Body of pancreas (tissue), 4 donors: Measurements from ENCODE around the gene RIPOR2. TPM values are rescaled to one million over a fixed set of nuclear protein-coding genes. Genes with fewer than 3 reads are reported as not detected.

Source experiments
- ATAC-seq: fragments of 150-250 bp; one replicate; pipeline ENCODE4 v1.9.1; 2016
- DNase-seq, 4 donors: peaks; one replicate each; pipeline ENCODE4 v3.0.0-alpha.2; 2019
- H3K27ac ChIP-seq, 4 donors: fragments of 200-600 bp; sonication (generic); 1 replicate in 3 of 4; 2 replicates in 1 of 4; pipeline versions ENCODE4 v1.5.1 to v1.6.1; 2016 to 2019; ENCODE audit warnings: mild to moderate bottlenecking in 1 of 4, mixed read lengths in 1 of 4, moderate library complexity in 1 of 4
- H3K27me3 ChIP-seq, 2 donors: fragments of 200-600 bp; sonication (generic); one replicate each; pipeline ENCODE4 v1.6.0; 2016; ENCODE audit warnings: mild to moderate bottlenecking in 1 of 2
- H3K36me3 ChIP-seq, 2 donors: fragments of 200-600 bp; sonication (generic); replicated peaks in 1 of 2; 2 replicates each; pipeline ENCODE4 v1.5.1; 2016; ENCODE audit warnings: low read depth in 2 of 2; ENCODE audit not compliant: insufficient read depth in 1 of 2
- H3K4me1 ChIP-seq: fragments of 200-600 bp; sonication (generic); one replicate; pipeline ENCODE4 v1.6.0; 2016
- H3K4me3 ChIP-seq, 2 donors: fragments of 200-600 bp; sonication (generic); 1 replicate in 1 of 2; 2 replicates in 1 of 2; pipeline ENCODE4 v1.5.1; 2016 to 2019
- H3K9me3 ChIP-seq, 3 donors: fragments of 200-600 bp; sonication (generic); 1 replicate in 2 of 3; 2 replicates in 1 of 3; pipeline ENCODE4 v1.5.1; 2016
- POLR2A ChIP-seq, 3 donors: fragments of 450-650 bp; IDR thresholded peaks; one replicate each; pipeline ENCODE4 v1.6.1; 2016; ENCODE audit warnings: antibody characterized with exemption in 3 of 3, mild to moderate bottlenecking in 2 of 3
- WGBS, 2 donors: methylation state at CpG; one replicate each; pipeline ENCODE4 v1.1.5; 2017; 5-methylcytosine and 5-hydroxymethylcytosine counted together
- intact Hi-C: fragments of 100-400 bp; cut with DNase I; formaldehyde crosslinking; loops from one replicate; pipeline ENCODE4 v1.15.1; 2023
- total RNA-seq, 2 donors: library from RNA; depleted of rRNA; stranded (reverse); fragments of >200 nt; gene quantifications; one replicate each; pipeline ENCODE4 v1.1.0, GENCODE V29; 2016
- TF ChIP-seq, protein P1 (sequence below), 7 experiments: fragments of 450-650 bp in 4 of 7; fragments of 200-600 bp in 3 of 7; sonication (generic) in 3 of 7; IDR thresholded peaks; one replicate each; pipeline ENCODE4 v1.5.1; 2016 to 2019; ENCODE audit warnings: antibody characterized with exemption in 7 of 7

Gene RIPOR2
- total RNA-seq, 2 donors from 2014 or later, result 1.3 to 1.6 TPM

DNA sequence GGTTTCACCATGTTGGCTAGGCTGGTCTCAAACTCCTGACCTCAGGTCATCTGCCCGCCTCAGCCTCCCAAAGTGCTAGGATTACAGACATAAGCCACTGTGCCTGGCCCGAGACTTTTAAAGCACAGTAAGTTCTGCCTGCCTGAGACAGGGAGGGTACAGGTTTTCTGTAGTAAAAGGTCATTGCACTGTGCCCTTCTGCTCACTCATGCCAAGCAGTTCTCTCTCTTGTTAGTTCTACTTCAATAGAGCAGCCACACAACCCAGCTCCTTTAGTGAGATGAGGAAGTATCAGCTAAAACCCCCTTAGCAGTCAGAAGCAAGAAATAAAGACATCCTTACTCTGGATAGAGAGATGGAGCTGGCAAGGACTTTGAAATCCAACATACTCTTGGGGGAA lies 84.7 kb downstream of the RIPOR2 start:
- Histone ChIP-seq H3K9me3 (no peaks in the 10 kb centered on the region), H3K36me3 (no peaks in the 10 kb centered on the region), H3K4me1 (peaks cover 5% of the 10 kb centered on the region), H3K4me3 (no peak overlapping the region), H3K27me3 (no peaks in the 10 kb centered on the region), H3K27ac (no peak overlapping the region)
- DNase-seq (no peak), ATAC-seq (no peak)
- TF ChIP-seq POLR2A (IDR thresholded peaks at IDR 0.05), result no peak
- TF ChIP-seq, protein P1, sequence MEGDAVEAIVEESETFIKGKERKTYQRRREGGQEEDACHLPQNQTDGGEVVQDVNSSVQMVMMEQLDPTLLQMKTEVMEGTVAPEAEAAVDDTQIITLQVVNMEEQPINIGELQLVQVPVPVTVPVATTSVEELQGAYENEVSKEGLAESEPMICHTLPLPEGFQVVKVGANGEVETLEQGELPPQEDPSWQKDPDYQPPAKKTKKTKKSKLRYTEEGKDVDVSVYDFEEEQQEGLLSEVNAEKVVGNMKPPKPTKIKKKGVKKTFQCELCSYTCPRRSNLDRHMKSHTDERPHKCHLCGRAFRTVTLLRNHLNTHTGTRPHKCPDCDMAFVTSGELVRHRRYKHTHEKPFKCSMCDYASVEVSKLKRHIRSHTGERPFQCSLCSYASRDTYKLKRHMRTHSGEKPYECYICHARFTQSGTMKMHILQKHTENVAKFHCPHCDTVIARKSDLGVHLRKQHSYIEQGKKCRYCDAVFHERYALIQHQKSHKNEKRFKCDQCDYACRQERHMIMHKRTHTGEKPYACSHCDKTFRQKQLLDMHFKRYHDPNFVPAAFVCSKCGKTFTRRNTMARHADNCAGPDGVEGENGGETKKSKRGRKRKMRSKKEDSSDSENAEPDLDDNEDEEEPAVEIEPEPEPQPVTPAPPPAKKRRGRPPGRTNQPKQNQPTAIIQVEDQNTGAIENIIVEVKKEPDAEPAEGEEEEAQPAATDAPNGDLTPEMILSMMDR (IDR thresholded peaks at IDR 0.05), result no peak
- intact Hi-C loops, result no loop called here
- WGBS, 2 donors, result 97 to 100% methylated on average over 2 of the region's 2 CpGs

DNA sequence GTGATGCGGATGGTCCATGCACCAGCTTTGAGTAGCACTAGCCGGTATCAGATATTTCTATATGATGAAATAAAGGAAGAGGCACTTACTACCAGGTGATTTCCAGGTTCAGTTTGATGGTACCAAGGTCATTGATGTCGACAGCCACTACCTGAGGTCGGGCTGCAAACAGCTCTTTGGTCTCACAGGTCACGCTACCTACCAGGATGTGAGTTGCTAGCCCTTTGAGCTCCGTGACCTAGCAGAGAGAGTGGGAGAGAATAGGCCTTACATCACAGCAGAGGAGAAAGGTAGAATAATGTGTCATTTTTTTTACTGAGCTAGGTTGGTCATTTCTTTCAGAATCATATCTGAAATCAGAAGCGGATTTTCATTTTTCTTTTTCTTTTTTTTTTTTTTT lies 86.0 kb downstream of the RIPOR2 start:
- H3K4me1 ChIP-seq, result no peaks in the 10 kb centered on the region
- TF ChIP-seq, protein P1 (IDR thresholded peaks at IDR 0.05), result no peak
- no peak for TF ChIP-seq POLR2A (IDR thresholded peaks at IDR 0.05)
- H3K9me3 ChIP-seq, result no peaks in the 10 kb centered on the region
- no peaks in the 10 kb centered on the region for H3K36me3 ChIP-seq
- no peak for ATAC-seq
- intact Hi-C loops, result no loop called here
- no peaks in the 10 kb centered on the region for H3K27me3 ChIP-seq
- H3K27ac ChIP-seq, result no peak overlapping the region
- H3K4me3 ChIP-seq, result no peak overlapping the region
- no peak for DNase-seq
- 91 to 98% methylated on average over 7 of the region's 7 CpGs for WGBS, 2 donors

DNA sequence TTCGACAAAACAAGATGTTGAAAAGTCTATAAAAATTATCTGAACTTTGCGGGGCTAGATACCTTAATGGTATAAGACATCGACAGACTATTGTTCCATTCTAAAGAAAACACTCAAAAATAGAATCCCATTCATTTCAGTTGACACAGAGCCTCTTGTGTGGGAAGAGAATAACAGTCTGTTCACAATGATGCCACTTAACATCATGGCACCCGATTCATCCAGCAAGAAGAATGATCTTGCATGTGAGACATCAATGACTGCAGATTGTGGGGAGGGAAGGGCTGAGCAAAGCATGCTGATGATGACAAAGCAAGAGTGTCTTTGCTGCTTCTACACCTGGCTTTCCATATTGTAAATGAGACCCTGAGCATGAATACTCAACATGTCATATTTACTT lies 87.3 kb downstream of the RIPOR2 start:
- Histone ChIP-seq H3K27me3 (no peaks in the 10 kb centered on the region), H3K9me3 (no peaks in the 10 kb centered on the region), H3K27ac (no peak overlapping the region), H3K36me3 (no peaks in the 10 kb centered on the region), H3K4me3 (no peak overlapping the region), H3K4me1 (peaks cover 12% of the 10 kb centered on the region)
- DNase-seq, result no peak
- TF ChIP-seq POLR2A (IDR thresholded peaks at IDR 0.05), result no peak
- TF ChIP-seq, protein P1 (IDR thresholded peaks at IDR 0.05), result no peak
- intact Hi-C loops, result no loop called here
- WGBS, 2 donors, result 94 to 98% methylated on average over 4 of the region's 4 CpGs
- ATAC-seq, result no peak

DNA sequence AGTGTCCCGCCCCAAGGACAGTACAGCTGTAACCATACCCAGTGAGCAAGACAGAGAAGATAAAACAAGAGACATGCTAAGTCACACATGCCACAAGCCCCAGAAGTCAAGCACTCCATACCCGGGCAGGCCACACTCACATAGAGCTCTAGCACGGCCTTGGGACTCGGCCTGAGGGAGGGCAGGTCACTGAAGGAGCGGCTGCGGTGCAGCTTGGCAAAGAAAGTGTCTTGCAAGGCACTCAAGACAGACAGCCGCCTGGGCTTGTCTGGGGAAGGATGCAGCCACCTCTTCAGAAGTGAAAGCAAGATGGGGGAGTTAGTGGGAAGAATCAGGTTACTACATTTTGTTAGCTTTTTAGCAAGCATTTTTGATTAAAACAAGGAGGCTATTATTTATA lies 88.4 kb downstream of the RIPOR2 start:
- 60 to 72% methylated on average over 5 to 7 of the region's 7 CpGs for WGBS, 2 donors

DNA sequence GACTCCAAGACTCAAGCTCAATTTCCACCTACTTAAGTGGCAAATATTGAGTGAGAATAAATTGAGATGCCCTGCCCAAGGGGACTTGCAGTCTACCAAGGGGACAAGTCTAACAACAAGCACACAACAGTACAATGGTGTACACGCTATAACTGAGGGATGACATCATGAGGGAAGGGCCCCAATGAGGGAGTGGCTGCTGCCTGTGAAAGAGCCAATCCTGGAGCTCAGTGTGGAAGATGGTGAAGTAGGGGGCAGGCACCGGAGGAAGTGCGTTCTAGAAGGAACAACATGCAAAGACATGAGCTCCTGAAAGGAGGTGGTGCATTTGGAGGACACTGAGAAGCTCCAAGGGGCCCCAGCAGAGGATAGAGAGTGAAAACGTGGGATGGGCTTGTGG lies 90.2 kb downstream of the RIPOR2 start:
- no peaks in the 10 kb centered on the region for H3K9me3 ChIP-seq
- WGBS, 2 donors, result 88 to 98% methylated on average over 4 of the region's 4 CpGs
- H3K36me3 ChIP-seq, result no peaks in the 10 kb centered on the region
- no peak overlapping the region for H3K4me3 ChIP-seq
- peaks cover 19% of the 10 kb centered on the region for H3K4me1 ChIP-seq
- no peak overlapping the region for H3K27ac ChIP-seq
- no peak for TF ChIP-seq POLR2A (IDR thresholded peaks at IDR 0.05)
- TF ChIP-seq, protein P1 (IDR thresholded peaks at IDR 0.05), result no peak
- no peak for ATAC-seq
- no peaks in the 10 kb centered on the region for H3K27me3 ChIP-seq
- intact Hi-C loops, result no loop called here
- DNase-seq, result no peak

More for the DNA sequence above, 88.4 kb downstream of the RIPOR2 start:
- H3K27ac ChIP-seq, result no peak overlapping the region
- TF ChIP-seq, protein P1 (IDR thresholded peaks at IDR 0.05), result no peak
- TF ChIP-seq POLR2A (IDR thresholded peaks at IDR 0.05), result no peak
- intact Hi-C loops, result no loop called here
- ATAC-seq (no peak), DNase-seq (peak in 1 of 4 donors; percentile 28)
- peaks cover 19% of the 10 kb centered on the region for H3K4me1 ChIP-seq
- H3K9me3 ChIP-seq, result no peaks in the 10 kb centered on the region
- no peak overlapping the region for H3K4me3 ChIP-seq
- H3K36me3 ChIP-seq, result no peaks in the 10 kb centered on the region
- no peaks in the 10 kb centered on the region for H3K27me3 ChIP-seq
